ENCODE measurements around the gene MCCD1.
"Not testable (repeated sequence)": the region's sequence is repeated elsewhere in the genome, so short reads cannot be mapped to it uniquely, and the experiment has no call there.

MCCD1 gene

DNA sequence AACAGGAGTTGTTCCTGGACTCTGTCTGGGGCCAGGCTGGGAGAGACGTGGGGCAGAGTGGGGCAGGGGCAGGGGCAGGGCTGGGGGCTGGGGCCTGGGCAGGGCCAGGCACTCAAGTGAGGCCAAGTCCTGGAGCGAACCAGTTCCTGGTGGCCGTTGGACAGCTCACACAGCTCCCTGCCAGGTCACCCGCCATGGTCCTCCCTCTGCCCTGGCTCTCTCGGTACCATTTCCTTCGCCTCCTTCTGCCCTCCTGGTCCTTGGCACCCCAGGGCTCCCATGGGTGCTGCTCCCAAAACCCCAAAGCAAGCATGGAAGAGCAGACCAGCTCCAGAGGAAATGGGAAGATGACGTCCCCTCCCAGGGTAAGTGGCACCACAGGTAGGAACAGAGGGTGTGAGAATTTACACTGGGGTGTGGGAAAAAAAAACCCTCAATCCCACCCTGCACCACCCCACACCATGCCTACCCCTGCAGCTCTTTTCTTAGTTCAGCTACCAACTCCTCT lies at the start of gene MCCD1:
Gene MCCD1 (plus strand): TSS at position 142 of the 508 bp plus-strand sequence. CDS start 53 bp downstream, at position 195.
- TF ChIP-seq, protein P1, sequence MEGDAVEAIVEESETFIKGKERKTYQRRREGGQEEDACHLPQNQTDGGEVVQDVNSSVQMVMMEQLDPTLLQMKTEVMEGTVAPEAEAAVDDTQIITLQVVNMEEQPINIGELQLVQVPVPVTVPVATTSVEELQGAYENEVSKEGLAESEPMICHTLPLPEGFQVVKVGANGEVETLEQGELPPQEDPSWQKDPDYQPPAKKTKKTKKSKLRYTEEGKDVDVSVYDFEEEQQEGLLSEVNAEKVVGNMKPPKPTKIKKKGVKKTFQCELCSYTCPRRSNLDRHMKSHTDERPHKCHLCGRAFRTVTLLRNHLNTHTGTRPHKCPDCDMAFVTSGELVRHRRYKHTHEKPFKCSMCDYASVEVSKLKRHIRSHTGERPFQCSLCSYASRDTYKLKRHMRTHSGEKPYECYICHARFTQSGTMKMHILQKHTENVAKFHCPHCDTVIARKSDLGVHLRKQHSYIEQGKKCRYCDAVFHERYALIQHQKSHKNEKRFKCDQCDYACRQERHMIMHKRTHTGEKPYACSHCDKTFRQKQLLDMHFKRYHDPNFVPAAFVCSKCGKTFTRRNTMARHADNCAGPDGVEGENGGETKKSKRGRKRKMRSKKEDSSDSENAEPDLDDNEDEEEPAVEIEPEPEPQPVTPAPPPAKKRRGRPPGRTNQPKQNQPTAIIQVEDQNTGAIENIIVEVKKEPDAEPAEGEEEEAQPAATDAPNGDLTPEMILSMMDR (IDR thresholded peaks at IDR 0.05; ENCODE audit: low read depth, low read length), result no peak
- DNase-seq (ENCODE audit: extremely low read depth, low read depth), result no peak

DNA sequence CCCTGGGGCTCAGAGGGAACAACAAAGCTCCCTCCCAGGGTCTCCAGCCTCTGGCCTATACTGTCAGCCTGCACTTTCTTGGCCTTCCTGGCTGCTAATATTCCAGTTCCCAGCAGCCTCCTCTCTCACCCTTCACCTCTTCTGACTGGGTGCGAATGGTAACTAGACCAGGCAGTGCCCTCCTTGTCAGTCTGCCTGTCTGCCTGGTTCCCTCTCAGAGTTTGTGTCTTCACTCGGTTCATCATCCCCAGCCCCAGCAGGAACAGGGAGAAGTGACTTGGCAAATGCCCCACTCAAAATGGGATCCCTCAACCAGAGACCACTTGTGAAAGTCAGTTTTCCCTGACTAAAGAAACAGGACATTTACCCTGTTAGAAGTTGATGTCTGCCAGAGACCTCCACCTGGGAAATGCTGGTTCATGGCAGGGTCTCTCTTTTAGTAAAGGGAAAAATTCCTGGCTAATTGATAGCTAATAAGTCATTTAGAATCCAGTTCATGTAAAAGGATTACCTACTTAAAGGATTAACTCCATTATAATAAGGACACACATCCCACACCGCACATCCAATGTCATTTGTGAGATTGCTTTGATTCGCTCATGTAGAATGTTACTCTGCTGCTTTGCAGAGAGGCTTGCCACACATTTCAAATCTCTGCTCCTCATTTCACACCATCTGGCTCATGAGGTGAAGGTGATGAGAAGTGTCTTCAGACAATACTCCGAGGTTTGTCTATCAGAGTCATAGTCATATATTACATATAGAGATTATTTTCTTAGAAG lies 49.4 kb upstream of the MCCD1 start:
- TF ChIP-seq, protein P1 (IDR thresholded peaks at IDR 0.05; ENCODE audit: low read depth, low read length), result no peak
- DNase-seq (ENCODE audit: extremely low read depth, low read depth), result no peak

DNA sequence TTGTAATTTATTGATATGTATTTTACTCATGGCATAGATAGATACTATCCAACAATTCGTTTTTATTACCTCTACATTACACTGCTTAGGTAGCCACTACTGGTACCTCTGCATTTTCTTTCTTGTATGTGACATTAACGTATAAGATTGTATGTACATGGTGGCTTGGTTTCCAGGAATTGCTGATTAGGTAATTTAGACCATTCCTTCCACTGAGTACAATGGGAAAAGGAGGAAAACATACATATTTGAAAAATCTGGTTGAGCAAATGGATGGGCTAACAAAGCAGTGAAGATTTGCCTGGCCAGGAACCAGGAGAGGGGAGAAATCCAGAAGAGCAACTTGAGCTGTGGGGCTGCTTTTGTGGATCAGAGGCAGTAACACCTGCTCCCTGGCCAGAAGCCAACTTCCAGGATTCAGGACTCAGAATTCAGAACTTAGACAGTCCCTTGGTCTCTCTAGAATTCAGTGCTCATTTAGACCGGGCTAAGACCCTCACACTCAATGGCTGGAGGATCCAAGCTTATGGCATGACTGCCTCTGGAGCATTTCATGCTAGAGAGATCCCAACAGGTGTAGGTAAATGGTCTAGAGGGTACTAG lies 48.7 kb upstream of the MCCD1 start:
- TF ChIP-seq, protein P1 (IDR thresholded peaks at IDR 0.05; ENCODE audit: low read depth, low read length), result no peak
- DNase-seq (ENCODE audit: extremely low read depth, low read depth), result no peak

DNA sequence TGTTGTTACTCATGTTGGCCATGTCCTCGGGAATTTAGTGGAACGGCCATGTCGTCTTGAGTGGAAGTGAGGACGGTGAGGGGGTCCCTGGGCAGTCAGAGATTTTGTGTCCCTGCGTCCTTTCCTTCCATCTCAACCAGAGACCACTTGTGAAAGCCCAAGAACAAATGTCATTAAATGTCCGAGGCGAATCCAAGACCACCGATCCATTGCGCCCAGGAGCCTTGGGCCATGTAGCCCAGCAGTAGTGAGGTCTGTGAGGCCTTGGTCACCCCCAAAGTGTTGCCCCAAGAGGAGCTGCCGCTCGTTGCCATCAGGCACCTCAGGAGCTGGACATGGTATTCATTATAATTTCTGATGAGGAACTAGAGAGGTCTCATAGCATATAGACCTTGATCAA lies 48.2 kb upstream of the MCCD1 start:
- TF ChIP-seq, protein P1 (IDR thresholded peaks at IDR 0.05; ENCODE audit: low read depth, low read length), result no peak
- no peak for DNase-seq (ENCODE audit: extremely low read depth, low read depth)

DNA sequence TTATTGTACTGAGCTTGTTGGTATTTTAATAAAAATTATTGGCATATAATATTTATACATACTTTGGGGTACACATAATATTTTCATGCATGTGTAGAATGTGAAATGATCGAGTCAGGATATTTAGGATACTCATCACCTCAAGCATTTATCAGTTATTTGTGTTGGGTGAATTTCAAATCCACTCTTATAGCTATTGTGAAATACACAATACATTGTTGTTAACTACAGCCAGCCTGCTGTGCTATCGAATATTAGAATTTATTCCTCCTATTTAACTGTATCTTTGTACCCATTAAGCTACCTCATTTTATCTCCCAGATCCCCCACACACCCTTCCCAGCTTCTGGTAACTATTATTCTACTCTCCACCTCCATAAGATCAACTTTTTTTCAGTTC lies 45.4 kb upstream of the MCCD1 start:
- TF ChIP-seq, protein P1 (IDR thresholded peaks at IDR 0.05; ENCODE audit: low read depth, low read length), result no peak
- no peak for DNase-seq (ENCODE audit: extremely low read depth, low read depth)

- DNase-seq (ENCODE audit: extremely low read depth, low read depth), result no peak
- TF ChIP-seq, protein P1 (IDR thresholded peaks at IDR 0.05; ENCODE audit: low read depth, low read length), result no peak
Measured at GRCh38 chr6:31485055-31485454, 43.7 kb upstream of the MCCD1 start.

DNA sequence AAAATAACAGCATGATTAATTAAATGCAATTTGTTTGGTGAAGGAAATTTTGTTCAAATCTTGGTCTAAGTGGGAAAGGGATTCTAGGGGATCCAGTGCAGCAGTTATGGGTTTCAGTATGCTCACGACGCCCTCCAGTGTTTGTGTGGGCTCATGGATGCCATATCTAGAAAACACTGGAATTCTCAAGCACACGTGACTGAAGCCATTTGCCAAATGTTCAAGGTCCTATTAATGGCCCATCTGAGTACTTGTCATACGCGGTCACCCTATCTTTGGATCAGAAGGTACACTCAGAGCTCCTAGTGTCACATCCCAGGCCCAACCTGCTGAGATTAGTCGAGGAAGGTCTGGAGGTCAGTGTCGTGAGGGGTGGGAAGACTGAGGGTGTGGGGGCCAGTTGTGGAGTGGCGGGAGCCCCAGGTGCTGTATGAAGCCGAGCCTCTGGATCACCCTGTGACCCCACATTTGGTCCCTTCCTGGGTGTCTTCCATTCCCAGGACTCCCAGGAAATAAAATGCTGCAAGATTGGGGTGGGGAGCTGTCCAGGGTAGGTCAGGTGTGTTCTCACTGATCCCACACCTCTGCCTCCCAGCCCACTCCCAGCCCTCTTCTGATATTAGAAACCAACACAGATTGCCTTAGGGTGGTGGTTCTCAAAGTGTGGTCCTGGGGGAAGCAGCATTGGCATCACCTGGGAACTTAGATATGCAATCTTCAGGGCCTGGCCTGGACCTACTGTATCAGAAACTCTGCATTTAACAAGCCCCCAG lies 42.5 kb upstream of the MCCD1 start:
- DNase-seq (ENCODE audit: extremely low read depth, low read depth), result not testable (repeated sequence)

- not testable (repeated sequence) for DNase-seq (ENCODE audit: extremely low read depth, low read depth)
Measured at GRCh38 chr6:31487674-31488073, 41.1 kb upstream of the MCCD1 start.
